GM19240 (cell line): ENCODE results near the gene MOGAT3.

Experiments used
- DNase-seq: peaks from one replicate; pipeline ENCODE4 v3.0.0; 2011; ENCODE audit warnings: low spot score; ENCODE audit not compliant: insufficient read length

MOGAT3 gene

DNA sequence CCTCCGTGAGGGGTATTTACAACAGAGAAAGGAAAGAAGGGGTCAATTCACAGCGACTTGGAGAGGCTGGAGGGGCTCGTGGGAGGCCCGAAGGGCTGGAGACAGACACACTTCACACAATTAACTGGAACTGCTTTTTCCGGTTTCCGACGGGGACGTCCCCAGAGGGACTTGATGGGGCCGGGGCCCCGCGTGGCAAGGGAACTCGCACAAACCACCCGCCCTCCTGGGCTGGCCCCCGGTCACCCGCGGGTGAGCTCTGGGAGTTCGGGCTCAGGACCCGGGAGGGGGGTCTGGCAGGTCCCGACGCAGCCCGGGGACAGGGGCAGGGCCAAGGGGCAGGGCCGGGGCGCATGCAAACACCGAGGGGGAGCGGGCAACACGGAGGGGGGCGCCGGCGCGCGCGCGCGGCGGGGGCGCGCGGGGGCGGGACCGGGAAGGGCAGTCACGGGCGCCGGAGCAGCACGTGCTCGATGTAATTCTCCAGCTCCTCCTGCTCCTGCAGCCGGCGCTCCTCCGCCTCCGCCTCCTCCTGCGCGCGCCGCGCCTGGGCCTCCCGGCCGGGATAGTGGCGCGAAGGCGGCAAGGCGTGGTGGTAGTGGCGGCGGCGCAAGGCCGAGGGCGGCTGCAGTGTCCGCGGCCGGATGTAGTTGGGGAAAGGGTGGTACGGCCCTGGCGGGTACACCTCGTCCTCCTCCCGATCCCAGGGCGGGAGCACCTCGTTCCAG, 38.1 kb downstream of the MOGAT3 start:
- no peak for DNase-seq

DNA sequence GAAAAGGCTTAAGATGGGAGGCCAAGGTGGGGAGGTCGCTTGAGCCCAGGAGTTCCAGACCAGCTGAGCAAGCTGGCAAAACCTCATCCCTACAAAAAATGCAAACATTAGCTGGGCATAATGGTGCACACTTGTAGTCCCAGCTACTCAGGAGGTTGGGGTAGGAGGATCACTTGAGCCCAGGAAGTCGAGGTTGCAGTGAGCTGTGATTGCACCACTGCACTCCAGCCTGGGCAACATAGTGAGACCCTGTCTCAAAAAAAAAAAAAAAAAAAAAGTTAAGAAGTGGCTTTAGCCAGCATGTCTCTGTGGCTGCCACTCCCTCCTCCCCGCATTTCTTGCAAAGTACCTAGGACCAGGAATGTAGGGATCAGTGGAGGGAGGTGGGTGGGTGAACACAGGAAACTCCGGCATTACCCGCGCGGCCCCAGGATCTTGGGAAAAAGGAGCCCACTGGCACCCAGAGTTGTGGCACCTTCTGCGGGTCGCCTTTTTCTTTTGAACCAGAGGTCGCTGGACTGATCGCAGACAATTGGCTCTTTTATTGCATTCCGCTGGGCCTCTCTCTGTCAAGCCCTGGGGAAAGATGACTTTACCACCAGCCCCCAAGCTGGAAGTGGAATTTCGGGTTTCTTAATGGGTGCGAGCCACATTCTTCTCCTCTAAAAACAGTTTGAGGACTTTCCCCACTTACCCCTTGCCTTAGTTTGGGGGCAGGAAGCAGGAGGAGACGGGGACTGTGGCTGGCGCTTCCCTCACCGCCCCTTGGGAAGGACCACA, 39.0 kb downstream of the MOGAT3 start:
- no peak for DNase-seq

DNA sequence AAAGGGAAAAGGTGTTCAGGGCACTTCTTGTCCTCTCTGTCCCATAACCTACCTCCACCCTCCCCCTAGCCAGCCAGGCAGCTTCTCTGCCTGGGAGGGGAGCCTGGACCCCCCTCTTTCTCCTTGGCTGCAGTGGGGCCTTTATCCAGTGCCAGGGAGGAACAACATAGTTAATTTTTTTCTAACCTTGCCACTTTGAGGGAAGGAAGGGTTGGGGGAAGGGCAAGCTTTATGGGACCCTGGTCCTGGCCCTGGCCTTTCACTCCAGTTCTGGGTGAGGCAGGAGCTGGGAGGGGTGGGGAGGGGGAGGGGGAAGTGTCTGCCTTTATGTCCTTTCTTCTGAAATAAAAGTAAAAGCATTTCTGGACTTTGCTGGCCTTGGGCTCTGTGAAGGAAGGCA, 39.9 kb downstream of the MOGAT3 start:
- no peak for DNase-seq

DNA sequence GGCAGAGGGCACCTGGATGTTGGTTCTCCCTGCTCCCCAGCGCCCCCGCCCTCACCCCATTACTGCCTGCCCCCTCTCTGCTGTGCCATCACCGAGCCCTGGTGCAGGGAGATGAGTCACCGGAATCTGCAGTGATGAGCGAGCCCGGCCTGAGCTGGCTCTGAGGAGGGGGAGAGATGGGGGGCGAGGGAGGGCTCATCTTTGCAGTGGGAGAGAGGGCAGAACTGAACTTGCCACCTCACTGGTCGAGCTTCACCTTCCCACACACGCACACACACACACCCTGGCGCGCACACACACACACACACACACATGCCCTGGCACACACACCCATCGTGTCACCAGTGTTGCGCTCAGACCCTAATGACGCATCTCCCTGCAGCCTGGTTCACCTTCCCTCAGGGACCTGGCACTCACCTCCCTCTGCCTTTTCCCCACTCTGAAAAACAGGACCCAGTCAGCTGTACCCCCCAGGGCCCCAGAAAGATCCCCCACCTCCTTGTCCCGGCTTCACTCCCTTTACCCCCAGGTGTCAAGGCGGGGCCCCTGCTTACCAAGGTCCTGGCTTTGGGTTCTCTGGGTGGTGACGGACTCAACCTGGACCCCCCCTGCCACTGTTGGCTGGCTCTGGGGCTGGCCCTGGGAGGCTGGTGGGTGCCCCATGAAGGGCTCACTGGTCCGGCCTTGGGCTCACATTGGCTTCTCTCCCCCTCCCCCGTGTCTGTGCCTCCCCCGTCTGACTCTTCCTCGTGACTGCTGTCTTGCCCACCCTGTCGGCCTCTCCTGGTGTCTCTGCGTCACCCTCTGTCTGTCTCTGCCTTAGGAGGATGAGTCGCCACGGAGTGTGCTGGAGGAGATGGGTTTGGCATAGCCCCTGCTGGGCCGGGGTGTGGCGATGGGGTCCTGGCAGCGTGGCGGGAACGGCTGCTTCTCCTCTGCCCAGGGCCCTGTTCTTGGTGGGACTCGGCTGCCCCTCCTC, 40.9 kb downstream of the MOGAT3 start:
- no peak for DNase-seq

DNA sequence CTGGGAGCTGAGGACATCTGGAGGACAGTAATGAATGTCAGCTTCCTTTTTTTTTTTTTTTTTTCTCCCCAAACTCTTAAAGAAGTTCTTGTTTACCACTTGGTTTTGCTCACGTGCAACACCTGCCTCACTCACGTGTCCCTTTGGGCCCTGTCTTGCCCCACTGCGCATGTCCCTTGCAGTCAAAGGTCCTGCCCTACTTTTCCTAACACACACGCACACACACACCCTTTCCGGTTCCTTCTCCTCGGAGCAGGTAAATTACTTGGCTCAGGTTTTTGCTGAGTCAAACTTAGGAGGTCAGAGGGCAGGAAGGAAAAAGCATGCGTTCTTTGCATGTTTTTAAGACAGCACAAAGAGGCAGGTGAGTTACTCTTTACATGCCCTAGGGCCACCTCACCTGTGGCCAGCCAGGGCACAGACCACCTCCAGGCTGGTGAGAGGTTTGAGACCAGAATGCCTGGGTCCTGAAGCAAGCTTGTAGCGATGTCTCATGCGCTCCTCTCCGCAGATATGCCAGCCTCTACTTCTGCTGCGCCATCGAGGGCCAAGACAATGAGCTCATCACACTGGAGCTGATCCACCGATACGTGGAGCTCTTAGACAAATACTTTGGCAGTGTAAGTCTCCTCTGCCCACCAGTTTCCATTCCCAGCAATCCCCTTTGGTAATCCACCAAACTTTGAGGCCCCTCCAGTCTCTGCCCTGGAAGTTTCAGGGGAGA, 43.8 kb downstream of the MOGAT3 start:
- no peak for DNase-seq

DNA sequence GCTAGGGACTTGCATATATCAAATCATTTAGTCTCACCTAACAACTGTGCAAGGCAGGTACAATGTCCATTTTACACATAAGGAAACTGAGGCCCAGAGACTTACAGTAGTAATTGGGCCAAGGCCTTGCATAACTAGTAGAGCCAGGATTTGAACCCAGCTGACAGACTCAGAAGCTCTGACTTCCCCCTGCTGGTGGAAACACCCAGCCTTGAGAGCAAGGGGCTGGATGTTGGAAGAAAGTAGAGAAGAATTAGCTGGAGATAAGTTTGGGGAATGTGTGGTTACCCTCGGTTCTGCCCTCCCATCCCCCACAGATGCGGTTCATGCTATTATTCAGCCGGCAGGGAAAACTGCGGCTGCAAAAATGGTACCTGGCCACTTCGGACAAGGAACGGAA, 44.6 kb downstream of the MOGAT3 start:
- no peak for DNase-seq

DNA sequence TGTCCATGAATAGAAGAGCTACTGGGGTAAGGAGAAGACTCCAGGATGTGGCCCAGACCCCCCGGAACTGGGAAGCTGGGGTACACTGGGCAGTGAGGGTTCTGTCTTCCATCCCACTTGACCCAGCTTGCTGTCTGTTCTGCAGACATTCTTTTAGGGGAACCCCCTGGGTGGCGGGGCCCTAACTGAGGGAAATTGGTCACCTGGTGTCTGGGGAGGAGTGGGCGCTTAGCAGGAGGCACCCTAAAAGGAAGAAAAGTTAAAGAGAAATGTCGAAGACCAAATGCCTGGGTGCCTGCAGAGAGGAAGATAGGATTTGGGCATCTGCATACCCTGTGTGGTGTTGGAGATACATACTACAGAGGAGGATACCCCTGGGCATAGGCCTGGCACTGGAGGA, 45.5 kb downstream of the MOGAT3 start:
- DNase-seq: no peak

DNA sequence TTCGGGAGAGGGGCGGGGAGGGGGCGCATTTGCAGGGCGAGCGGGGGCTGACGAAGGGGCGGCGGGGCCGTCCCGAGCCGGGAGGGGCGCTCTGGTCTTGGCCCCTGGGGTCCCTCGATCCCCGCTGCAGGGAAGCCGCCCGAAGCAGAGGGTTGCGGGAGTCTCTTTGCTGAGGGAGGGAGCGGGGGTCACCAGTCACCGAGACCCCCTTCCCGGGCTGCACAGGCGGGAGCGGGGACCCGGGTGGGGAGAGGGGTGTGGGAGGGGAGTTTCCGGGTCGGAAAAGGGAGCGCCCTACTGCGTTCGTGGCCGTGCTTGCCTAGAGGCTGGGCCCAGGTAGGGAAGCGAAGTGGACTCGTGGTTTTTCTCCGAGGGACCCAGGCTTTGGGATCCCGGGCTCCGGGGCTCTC, 46.1 kb downstream of the MOGAT3 start:
- DNase-seq: no peak

DNA sequence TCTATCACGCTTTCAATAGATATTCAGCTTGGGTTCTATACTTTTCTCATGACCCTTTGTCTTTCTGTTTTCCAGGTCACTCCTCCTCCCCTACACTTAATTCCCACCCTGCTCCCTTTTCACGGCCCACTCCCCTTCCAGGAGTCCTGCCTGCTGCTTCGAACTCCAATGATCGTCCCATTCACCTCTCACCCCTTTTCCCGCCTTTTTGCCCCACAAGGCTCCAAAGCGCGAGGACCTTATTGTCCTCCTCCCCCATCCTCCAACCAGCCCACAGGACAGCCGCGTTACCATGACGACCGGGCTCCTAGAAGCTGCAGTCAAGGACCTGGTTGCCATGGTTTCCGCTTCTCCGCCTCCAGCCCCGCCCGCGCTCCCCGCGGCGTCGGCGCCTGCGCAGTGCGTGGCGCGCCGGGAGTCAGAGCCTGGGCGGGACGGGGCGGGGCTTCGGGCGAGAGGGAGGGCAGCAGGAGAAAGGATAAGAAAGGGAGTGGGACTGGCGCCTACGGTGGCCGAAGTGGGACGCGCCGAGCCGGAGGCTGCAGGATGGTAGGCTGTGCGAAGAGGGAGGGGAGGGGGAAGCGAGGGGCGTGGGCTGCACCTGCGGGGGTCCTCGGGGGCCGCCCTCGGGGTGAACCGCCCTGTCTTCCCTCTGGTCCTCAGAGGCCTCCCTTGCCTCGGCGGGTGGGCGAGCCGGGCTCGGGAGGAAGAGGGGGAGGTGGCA, 46.7 kb downstream of the MOGAT3 start, which contains the start of gene AP1S1:
AP1S1 (plus strand) TSS at position 508 of the 724 bp plus-strand sequence; CDS start at position 547, 39 bp downstream.
- DNase-seq: peak; percentile 98

DNA sequence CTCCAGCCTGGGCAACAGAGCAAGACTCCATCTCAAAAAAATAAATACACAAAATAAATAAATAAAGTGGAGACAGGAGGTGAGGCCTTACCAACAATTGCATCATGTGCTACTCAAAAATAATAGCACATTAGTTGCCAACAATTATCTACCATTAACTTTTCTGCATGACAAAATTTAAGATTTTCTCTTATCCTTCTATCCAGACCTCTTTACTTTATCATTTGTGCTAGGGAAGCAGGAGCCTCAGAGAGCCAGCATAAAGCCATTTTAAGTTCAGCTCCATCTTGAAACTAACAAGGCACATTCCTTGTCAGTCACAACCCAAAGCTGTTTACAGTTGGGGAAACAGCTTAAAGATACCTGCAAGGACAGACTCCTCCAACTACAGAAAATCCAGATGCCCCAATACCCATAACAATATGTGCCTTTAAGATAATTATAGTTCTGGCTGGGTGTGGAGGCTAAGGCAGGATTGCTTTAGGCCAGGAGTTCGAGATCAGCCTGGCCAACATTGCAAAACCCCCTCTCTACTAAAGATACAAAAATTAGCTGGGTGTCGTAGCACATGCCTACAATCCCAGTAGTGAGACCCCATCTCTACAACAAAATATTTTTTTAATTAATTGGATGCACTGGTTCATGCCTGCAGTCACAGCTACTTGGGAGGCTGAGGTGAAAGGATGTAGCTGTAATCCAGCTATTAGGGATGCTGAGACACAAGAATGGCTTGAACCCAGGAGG, 48.8 kb downstream of the MOGAT3 start:
- no peak for DNase-seq
